Liver (tissue), 9 donors: ENCODE data around the gene SCLT1. TPM values are rescaled to one million over a fixed set of nuclear protein-coding genes. Genes with fewer than 3 reads are reported as not detected.

ENCODE experiments used
- DNase-seq: peaks from one replicate; pipeline ENCODE4 v3.0.0-alpha.2; 2017; ENCODE audit warnings: low spot score
- H3K27ac ChIP-seq, 2 donors: one replicate each; pipeline ENCODE4 v1.7.0; 2013; ENCODE audit warnings: inconsistent platforms in 2 of 2, low read length in 2 of 2, control low read depth in 1 of 2, low read depth in 1 of 2, mild to moderate bottlenecking in 1 of 2
- H3K27me3 ChIP-seq, 4 donors: one replicate each; pipeline versions ENCODE4 v1.6.1 to v1.7.0; 2013; ENCODE audit warnings: low read length in 3 of 4, inconsistent platforms in 1 of 4, mild to moderate bottlenecking in 1 of 4, moderate library complexity in 1 of 4; ENCODE audit not compliant: control insufficient read depth in 4 of 4, insufficient read depth in 4 of 4
- H3K36me3 ChIP-seq, 4 donors: one replicate each; pipeline versions ENCODE4 v1.6.1 to v1.7.0; 2013; ENCODE audit warnings: low read length in 3 of 4, mild to moderate bottlenecking in 3 of 4, low read depth in 1 of 4, moderate library complexity in 1 of 4; ENCODE audit not compliant: control insufficient read depth in 4 of 4, insufficient read depth in 3 of 4
- H3K4me1 ChIP-seq, 4 donors: one replicate each; pipeline versions ENCODE4 v1.6.1 to v1.7.0; 2013; ENCODE audit warnings: low read length in 3 of 4, mild to moderate bottlenecking in 3 of 4, moderate library complexity in 1 of 4; ENCODE audit not compliant: control insufficient read depth in 4 of 4, insufficient read depth in 4 of 4
- H3K4me3 ChIP-seq, 3 donors: one replicate each; pipeline versions ENCODE4 v1.6.1 to v1.7.0; 2013; ENCODE audit warnings: low read length in 3 of 3, control low read depth in 1 of 3, low read depth in 1 of 3, mild to moderate bottlenecking in 1 of 3
- H3K9ac ChIP-seq, 2 donors: one replicate each; pipeline ENCODE4 v1.7.0; 2013; ENCODE audit warnings: low read length in 2 of 2, mild to moderate bottlenecking in 2 of 2, moderate library complexity in 2 of 2, control low read depth in 1 of 2, low read depth in 1 of 2
- H3K9me3 ChIP-seq, 4 donors: one replicate each; pipeline versions ENCODE4 v1.6.1 to v1.7.0; 2013; ENCODE audit warnings: low read length in 3 of 4; ENCODE audit not compliant: control insufficient read depth in 4 of 4
- EGR1 ChIP-seq, 2 donors: IDR thresholded peaks; 2 replicates each; pipeline ENCODE4 v1.6.1; 2016 to 2018; ENCODE audit warnings: antibody characterized with exemption in 2 of 2, low read depth in 2 of 2
- FOXA1 ChIP-seq: IDR thresholded peaks from 2 replicates; pipeline ENCODE4 v1.6.1; 2016; ENCODE audit warnings: antibody characterized with exemption
- FOXA2 ChIP-seq: IDR thresholded peaks from 2 replicates; pipeline ENCODE4 v1.6.1; 2016; ENCODE audit warnings: antibody characterized with exemption
- GABPA ChIP-seq, 2 donors: IDR thresholded peaks in 1 of 2; conservative IDR thresholded peaks in 1 of 2; 2 replicates each; pipeline ENCODE4 v1.6.1; 2016; ENCODE audit warnings: antibody characterized with exemption in 2 of 2, mild to moderate bottlenecking in 1 of 2, moderate library complexity in 1 of 2
- HNF4A ChIP-seq, 2 donors: conservative IDR thresholded peaks; 2 replicates each; pipeline ENCODE4 v1.6.1; 2016; ENCODE audit warnings: antibody characterized with exemption in 2 of 2, mild to moderate bottlenecking in 2 of 2
- HNF4G ChIP-seq: IDR thresholded peaks from 2 replicates; pipeline ENCODE4 v1.6.1; 2016; ENCODE audit warnings: antibody characterized with exemption
- JUND ChIP-seq, 2 donors: IDR thresholded peaks; 2 replicates each; pipeline ENCODE4 v1.6.1; 2016; ENCODE audit warnings: antibody characterized with exemption in 2 of 2
- MAX ChIP-seq: IDR thresholded peaks from 2 replicates; pipeline ENCODE4 v1.6.1; 2016; ENCODE audit warnings: antibody characterized with exemption
- NR2F2 ChIP-seq: IDR thresholded peaks from 2 replicates; pipeline ENCODE4 v1.6.1; 2016; ENCODE audit warnings: antibody characterized with exemption
- RAD21 ChIP-seq, 2 donors: IDR thresholded peaks; 2 replicates each; pipeline ENCODE4 v1.6.1; 2016; ENCODE audit warnings: antibody characterized with exemption in 2 of 2, mild to moderate bottlenecking in 2 of 2
- SP1 ChIP-seq: IDR thresholded peaks from 2 replicates; pipeline ENCODE4 v1.6.1; 2018; ENCODE audit warnings: antibody characterized with exemption, mild to moderate bottlenecking
- TAF1 ChIP-seq: conservative IDR thresholded peaks from 2 replicates; pipeline ENCODE4 v1.6.1; 2016; ENCODE audit warnings: antibody characterized with exemption, mild to moderate bottlenecking
- YY1 ChIP-seq: IDR thresholded peaks from 2 replicates; pipeline ENCODE4 v1.6.1; 2016; ENCODE audit warnings: antibody characterized with exemption, mild to moderate bottlenecking
- ZBTB33 ChIP-seq: IDR thresholded peaks from 2 replicates; pipeline ENCODE4 v1.6.1; 2016; ENCODE audit warnings: antibody characterized with exemption
- WGBS: extraction: QIAGEN DNeasy Blood & Tissue Kit; methylation state at CpG from one replicate; pipeline ENCODE4 v1.1.7; 2013; 5-methylcytosine and 5-hydroxymethylcytosine counted together
- polyA plus RNA-seq, 2 donors: library from polyadenylated mRNA; stranded (reverse) in 1 of 2; unstranded in 1 of 2; fragments of 200-250 nt in 1 of 2; fragments of >200 nt in 1 of 2; fragmentation: Nextera tagmentation in 1 of 2; extraction: Ambion mirVana in 1 of 2; gene quantifications; one replicate each; pipeline versions ENCODE4 v1.2.1 to v1.2.3, GENCODE V29; 2013 to 2015
- total RNA-seq, 2 donors: library from RNA; depleted of rRNA; stranded (reverse); fragments of >200 nt; gene quantifications; one replicate each; pipeline ENCODE4 v1.2.3, GENCODE V29; 2014
- TF ChIP-seq, protein P1 (sequence below): IDR thresholded peaks from 2 replicates; pipeline ENCODE4 v1.6.1; 2016; ENCODE audit warnings: antibody characterized with exemption
- TF ChIP-seq, protein P2 (sequence below): fragments of 150-350 bp; IDR thresholded peaks from 2 replicates; pipeline ENCODE4 v1.5.1; 2017; ENCODE audit warnings: improper control_type of control experiment, low read depth, low read length; ENCODE audit not compliant: missing input control
- TF ChIP-seq, protein P3 (sequence below): IDR thresholded peaks from 2 replicates; pipeline ENCODE4 v1.6.1; 2016; ENCODE audit warnings: antibody characterized with exemption, mild to moderate bottlenecking
- donor health status: healthy.
- donor health status: healthy.
- donor health status: healthy.
- donor health status: healthy.
- donor health status: healthy.

The SCLT1 gene
- total and polyA plus RNA-seq, 4 donors, result 1.2 to 14.2 (median 4.0) TPM

GRCh38 chr4:128879971-128880370 is 213.4 kb downstream of the SCLT1 start:
- 86% methylated on average over 2 of the region's 2 CpGs for WGBS
- Histone ChIP-seq H3K36me3 (peaks cover 0 to 3% (median 0%) of the 10 kb centered on the region in 4 donors), H3K9me3 (no peaks in the 10 kb centered on the region), H3K27ac (no peak overlapping the region), H3K9ac (no peak overlapping the region), H3K4me3 (no peak overlapping the region), H3K27me3 (no peaks in the 10 kb centered on the region), H3K4me1 (no peaks in the 10 kb centered on the region)
- DNase-seq, result no peak
- TF ChIP-seq, protein P1, sequence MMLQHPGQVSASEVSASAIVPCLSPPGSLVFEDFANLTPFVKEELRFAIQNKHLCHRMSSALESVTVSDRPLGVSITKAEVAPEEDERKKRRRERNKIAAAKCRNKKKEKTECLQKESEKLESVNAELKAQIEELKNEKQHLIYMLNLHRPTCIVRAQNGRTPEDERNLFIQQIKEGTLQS, result no peak
- TF ChIP-seq YY1 (no peak), TAF1 (no peak), JUND (IDR thresholded peaks at IDR 0.05) (no peak), MAX (no peak), HNF4A (conservative IDR thresholded peaks at IDR 0.05) (no peak), ZBTB33 (no peak), RAD21 (IDR thresholded peaks at IDR 0.05) (no peak), FOXA1 (no peak), HNF4G (no peak), FOXA2 (no peak), GABPA (IDR thresholded peaks at IDR 0.05 in 1 of 2, conservative IDR thresholded peaks at IDR 0.05 in 1 of 2) (no peak), EGR1 (IDR thresholded peaks at IDR 0.05; ENCODE audit: low read depth in 2 of 2) (no peak), NR2F2 (no peak), SP1 (no peak)
- TF ChIP-seq, protein P2, sequence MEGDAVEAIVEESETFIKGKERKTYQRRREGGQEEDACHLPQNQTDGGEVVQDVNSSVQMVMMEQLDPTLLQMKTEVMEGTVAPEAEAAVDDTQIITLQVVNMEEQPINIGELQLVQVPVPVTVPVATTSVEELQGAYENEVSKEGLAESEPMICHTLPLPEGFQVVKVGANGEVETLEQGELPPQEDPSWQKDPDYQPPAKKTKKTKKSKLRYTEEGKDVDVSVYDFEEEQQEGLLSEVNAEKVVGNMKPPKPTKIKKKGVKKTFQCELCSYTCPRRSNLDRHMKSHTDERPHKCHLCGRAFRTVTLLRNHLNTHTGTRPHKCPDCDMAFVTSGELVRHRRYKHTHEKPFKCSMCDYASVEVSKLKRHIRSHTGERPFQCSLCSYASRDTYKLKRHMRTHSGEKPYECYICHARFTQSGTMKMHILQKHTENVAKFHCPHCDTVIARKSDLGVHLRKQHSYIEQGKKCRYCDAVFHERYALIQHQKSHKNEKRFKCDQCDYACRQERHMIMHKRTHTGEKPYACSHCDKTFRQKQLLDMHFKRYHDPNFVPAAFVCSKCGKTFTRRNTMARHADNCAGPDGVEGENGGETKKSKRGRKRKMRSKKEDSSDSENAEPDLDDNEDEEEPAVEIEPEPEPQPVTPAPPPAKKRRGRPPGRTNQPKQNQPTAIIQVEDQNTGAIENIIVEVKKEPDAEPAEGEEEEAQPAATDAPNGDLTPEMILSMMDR, result no peak
- TF ChIP-seq, protein P3, sequence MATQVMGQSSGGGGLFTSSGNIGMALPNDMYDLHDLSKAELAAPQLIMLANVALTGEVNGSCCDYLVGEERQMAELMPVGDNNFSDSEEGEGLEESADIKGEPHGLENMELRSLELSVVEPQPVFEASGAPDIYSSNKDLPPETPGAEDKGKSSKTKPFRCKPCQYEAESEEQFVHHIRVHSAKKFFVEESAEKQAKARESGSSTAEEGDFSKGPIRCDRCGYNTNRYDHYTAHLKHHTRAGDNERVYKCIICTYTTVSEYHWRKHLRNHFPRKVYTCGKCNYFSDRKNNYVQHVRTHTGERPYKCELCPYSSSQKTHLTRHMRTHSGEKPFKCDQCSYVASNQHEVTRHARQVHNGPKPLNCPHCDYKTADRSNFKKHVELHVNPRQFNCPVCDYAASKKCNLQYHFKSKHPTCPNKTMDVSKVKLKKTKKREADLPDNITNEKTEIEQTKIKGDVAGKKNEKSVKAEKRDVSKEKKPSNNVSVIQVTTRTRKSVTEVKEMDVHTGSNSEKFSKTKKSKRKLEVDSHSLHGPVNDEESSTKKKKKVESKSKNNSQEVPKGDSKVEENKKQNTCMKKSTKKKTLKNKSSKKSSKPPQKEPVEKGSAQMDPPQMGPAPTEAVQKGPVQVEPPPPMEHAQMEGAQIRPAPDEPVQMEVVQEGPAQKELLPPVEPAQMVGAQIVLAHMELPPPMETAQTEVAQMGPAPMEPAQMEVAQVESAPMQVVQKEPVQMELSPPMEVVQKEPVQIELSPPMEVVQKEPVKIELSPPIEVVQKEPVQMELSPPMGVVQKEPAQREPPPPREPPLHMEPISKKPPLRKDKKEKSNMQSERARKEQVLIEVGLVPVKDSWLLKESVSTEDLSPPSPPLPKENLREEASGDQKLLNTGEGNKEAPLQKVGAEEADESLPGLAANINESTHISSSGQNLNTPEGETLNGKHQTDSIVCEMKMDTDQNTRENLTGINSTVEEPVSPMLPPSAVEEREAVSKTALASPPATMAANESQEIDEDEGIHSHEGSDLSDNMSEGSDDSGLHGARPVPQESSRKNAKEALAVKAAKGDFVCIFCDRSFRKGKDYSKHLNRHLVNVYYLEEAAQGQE, result no peak

DNA sequence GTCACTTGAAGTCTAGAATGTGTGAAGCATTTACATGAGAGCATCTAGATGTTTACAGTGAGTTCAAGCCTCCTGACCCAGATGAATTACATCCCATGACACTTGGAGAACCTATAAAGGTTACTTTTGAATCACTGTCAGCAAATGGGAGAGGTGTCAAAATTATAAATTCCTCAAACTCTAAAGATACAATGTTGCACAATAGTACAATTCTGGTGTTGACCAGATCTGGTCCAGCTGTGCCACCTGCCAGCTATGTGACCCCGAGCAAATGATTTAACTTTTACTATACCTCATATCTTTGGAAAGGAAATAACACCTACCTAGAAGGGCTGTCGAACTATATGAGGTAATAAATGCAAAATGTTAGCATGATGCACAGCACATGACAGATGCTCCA is 214.1 kb downstream of the SCLT1 start:
- TF ChIP-seq, protein P2, result no peak
- 72% methylated on average over 2 of the region's 2 CpGs for WGBS
- no peak for DNase-seq

More for the DNA sequence above, 214.1 kb downstream of the SCLT1 start:
- Histone ChIP-seq H3K27ac (no peak overlapping the region), H3K9ac (no peak overlapping the region), H3K36me3 (peaks cover 0 to 3% (median 0%) of the 10 kb centered on the region in 4 donors), H3K4me3 (no peak overlapping the region), H3K27me3 (no peaks in the 10 kb centered on the region), H3K4me1 (no peaks in the 10 kb centered on the region), H3K9me3 (no peaks in the 10 kb centered on the region)
